HEK293 (cell line): Measurements from ENCODE around the gene CR1.

Experiments
- CTCF ChIP-seq: fragments of 450-650 bp; formaldehyde crosslinking; IDR thresholded peaks from 2 replicates; pipeline ENCODE4 v1.5.1; 2016; ENCODE audit warnings: missing biosample characterization, missing genetic modification characterization
- ZNF223 ChIP-seq: fragments of 450-650 bp; formaldehyde crosslinking; IDR thresholded peaks from 2 replicates; pipeline ENCODE4 v1.5.1; 2016; ENCODE audit warnings: missing biosample characterization, missing genetic modification characterization
- ZNF350 ChIP-seq: fragments of 450-650 bp; formaldehyde crosslinking; IDR thresholded peaks from 2 replicates; pipeline ENCODE4 v1.5.0; 2017; ENCODE audit warnings: missing biosample characterization, mild to moderate bottlenecking, missing genetic modification characterization
- ZNF558 ChIP-seq: fragments of 450-650 bp; formaldehyde crosslinking; IDR thresholded peaks from 2 replicates; pipeline ENCODE4 v1.5.1; 2016; ENCODE audit warnings: missing biosample characterization, missing genetic modification characterization
- ZNF677 ChIP-seq: fragments of 450-650 bp; IDR thresholded peaks from 2 replicates; pipeline ENCODE4 v1.5.0; 2018; ENCODE audit warnings: missing biosample characterization, mild to moderate bottlenecking, missing genetic modification characterization, moderate library complexity

- no peak for TF ChIP-seq ZNF558 (tag by site-specific recombination)
- no peak for TF ChIP-seq ZNF223 (tag by site-specific recombination)
- no peak for TF ChIP-seq ZNF350
- no peak for TF ChIP-seq CTCF (tag by site-specific recombination)
- no peak for TF ChIP-seq ZNF677
Observed at GRCh38 chr1:207606362-207606755, 110.4 kb downstream of the CR1 start.
